NCI-H748 (cell line): ENCODE results near the gene MYBPC2.

Source experiments
- DNase-seq: peaks from one replicate; lab custom pipeline; 2025; ENCODE audit not compliant: unreplicated experiment; lab: John Stamatoyannopoulos, UW

The MYBPC2 gene

DNA sequence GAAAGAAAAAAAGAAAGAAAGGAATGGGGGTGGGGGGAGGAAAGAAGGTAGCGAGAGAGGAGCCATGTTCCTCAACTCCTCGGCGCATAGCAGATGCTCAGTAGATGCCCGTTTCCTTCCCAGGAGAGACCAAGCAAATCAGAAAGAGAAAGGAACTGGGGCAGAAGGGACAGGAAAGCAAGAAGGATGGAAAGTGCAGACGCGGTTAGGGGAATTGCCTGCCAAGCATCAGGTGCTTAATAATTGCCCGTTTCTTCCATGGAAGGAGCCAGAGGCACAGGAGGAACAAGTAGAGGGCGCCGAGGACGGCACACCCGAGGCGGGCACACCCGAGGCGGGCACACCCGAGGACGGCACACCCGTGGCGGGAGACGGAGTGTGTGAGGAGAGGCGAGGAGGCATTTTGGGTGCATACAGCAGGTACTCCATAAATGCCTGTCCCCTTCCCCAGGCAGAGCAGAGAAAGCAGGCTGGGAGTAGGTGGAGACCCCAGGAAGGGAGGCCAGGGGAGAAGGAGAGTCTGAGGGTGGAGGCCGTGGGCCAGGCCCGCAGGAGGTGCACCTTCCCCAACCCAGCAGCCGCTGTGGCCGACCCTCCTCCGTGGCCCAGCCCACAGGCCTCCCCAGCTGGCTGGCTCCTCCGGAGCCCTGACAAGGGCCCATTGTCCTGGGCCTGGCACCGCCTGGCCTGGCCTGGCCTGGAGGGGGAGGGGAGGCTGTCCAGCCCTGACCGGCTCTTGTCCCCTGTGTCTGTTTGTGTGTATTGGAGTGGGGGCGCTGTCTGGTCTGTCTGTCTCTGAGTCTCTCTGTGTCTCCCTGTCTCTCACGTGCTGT, 63.7 kb downstream of the MYBPC2 start:
- peak; percentile 39 for DNase-seq

DNA sequence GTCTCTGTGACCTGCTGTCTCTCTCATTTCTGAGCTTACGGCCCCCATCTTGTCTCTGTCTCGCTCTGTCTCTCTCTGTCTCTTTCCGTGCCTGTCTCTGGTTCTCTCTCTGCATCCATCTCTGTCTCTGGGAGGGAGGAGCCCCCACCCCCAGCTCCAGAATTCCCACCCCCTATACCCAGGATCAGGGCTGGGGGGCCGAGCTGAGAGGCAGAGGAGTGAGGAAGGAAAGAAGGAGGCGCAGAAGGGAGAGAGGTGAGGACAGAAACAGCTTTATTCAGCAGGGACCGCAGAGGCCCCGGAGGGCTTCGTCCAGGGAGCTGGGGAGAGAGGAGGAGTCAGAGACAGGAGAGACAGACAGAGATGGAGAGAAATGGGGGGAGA, 64.3 kb downstream of the MYBPC2 start:
- DNase-seq = no peak

DNA sequence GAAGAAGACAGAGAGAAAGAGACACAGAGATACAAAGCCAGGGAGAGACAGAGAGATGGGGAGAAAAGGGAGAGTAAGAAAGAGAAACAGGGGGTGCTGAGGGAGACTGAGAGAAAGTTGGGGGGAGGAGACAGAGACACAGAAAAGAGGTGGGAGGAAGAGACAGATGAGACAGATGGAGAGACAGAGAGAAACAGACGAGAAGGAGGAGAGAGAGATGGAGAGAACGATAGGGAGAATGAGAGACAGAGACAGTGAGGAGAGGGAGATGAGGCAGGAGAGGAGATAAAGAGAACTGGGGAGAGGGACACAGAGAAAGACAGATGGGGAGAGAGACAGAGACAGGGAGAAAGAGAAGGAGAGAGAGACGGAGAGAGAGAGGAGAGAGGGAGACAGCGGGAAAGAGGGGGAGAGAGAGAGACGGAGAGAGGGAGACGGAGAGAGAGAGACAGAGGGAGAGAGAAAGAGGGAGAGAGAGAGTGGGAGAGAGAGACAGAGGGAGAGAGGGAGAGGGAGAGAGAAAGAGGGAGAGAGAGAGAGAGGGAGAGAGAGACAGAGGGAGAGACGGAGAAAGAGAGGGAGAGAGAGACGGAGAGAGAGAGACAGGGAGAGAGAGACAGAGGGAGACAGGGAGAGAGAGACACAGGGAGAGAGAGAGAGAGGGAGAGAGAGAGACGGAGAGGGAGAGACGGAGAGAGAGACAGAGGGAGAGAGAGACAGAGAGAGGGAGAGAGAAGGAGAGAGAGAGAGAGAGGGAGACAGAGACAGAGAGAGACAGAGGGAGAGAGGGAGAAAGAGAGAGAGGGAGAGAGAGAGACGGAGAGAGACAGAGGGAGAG, 65.7 kb downstream of the MYBPC2 start:
- DNase-seq = no peak

DNA sequence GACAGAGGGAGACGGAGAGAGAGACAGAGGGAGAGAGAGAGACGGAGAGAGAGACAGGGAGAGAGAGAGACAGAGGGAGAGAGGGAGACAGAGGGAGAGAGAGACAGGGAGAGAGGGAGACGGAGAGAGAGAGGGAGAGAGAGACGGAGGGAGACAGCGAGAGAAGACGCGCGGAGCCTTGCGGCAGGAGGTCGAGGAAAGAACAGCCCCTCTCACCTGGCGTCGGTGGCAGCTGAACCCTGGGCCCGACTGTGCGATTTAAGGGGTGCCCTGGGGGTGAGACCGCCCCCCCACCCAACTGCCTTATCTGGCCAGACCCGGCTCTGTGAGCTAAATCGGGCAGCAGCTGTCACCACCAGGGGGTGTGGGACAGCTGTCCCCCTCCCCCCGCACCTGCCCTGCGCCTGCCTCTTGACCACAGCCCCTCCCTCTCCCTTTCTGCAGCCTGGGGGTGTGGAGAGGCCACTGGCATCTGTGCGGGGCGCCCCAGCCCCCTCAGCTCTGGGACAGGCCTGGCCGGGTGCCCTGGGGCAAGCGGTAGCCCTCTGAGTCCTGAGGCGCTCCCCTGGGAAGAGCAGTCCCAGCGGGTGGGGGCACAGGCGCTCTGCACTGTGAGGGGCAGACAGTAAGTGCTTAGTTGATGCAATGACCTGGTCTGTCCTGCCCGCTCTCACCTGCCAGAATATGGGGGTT, 67.5 kb downstream of the MYBPC2 start:
- peak; percentile 49 for DNase-seq

DNA sequence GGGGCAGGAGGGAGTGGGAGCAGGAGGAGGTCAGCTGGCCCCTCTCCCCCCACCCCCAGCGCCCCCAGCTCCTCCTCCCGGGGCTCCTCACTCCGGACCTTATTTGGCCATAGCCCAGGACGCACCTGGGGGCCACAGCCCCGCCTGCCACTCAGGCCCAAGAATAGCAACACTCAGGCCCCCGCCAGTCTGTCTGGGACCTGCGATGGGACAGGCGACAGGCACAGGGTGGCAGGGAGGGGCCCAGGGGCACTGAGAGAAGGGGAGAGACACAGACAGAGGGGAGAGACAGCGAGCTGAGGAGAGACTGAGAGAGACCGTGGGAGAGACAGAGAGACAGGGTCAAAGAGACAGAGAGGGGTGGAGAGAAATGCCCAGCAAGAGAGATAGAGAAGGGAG, 68.1 kb downstream of the MYBPC2 start:
- no peak for DNase-seq

DNA sequence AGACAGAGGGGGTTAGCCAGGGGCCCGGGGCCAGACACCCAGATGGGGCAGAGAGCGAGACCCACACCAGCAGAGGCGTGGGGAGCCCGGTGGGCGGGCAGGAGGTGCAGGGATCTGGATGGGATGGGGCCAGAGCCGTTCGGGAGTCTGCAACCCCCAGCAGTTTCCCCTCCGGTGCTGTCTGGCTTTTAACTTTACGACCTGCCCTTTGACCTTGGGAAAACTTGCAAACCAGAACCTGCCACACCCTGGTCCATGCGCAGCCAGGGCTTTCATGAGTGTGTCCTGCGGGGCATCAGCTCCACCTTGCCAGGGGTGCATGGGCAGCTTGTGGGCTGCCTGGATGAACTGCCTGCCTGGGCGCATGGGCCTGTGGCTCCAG, 68.5 kb downstream of the MYBPC2 start:
- DNase-seq = no peak

DNA sequence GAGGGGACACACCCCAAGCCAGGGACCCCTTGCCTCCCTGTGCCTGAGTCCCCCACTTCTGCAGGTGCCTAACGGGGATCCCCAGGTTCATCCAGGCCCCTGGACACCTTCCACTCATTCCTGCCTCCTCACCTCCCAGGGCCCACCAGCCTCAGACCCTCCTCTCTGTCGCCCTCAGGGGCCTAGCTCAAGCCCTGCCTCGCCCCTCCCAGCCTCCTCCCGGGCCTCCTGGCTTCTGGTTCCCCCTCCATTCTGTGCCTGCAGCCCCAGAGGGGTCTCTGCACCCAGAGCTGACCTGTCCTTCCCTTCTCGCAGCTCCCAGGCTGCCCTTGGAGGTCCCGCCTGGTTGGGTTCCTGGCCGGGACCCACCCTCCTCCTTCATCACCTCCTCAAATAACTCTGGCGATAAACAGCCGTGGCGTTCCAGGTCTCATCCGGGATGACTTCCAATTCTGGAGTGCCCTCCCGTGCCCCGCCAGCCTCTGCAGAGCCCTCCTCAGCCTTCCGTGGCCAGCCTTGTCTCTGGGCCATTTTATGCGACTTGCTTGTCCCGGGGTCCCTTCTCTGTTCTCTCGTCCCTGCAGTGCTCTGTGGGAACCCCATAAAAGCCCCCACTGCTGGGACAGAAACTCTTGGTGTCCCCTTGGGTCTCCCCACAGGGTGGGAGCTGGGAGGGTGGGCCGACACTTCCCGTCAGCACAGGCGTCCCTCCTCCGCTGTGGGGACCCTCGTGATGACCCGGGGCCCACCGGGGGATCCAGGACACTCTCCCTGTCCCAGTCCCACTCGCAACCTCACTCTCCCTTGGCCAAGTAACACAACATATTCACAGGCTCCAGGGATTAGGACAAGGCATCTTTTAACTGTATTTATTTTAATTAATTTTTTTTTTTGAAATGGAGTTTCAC, 69.1 kb downstream of the MYBPC2 start:
- DNase-seq = no peak

DNA sequence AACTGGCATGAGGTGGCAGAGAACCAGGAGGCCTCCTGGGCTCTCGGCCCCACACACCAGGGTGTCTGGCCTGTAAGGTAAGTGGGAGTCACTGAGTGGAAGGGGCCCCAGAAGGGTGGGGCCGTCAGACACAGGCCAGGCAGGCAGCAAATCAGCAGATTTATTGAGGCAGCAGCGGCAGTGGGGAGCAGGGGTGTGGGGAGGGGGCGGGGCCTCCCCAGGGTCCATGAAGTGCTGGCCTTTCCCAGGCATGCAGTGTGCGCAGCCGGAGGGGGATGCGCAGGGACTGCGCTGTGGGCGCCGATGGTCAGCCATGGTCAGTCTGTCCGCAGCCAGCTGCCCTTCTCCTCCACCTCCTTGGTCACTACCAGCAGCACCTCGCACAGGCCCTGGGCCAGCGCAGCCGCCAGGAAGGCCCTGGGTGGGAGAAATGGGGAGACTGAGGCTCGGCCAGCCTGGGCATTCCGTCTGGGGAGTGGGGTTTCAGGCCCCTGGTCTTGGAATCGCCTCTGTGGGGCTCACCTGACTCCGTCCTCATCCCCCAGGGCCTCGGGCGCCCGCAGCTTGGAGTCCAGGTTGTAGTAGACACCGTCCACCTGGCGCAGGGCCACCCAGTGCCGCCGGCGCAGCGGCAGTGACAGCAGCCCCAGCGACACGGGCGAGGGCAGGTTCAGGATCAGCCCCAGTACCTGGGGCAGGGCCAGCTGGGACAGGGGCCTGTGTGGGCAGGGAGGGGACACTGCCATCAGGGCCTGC, 73.3 kb downstream of the MYBPC2 start:
- DNase-seq = no peak

DNA sequence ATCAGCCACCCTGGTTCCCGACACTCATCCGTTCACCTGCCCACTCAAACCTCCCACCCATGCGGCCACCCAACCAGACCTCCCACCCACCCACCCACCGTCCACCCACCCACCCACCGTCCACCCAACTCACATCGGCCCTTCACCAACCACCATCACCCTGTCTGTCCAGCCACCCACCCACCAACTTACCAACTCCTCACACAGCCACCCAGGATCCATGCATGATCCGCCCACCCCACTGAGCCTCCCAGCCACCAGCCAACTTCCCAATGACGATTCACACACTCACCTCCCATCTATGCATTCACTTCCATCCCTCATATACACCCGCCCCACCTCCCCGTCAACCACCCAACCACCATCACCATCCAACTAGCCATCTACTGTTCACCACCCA, 74.0 kb downstream of the MYBPC2 start:
- DNase-seq = no peak

DNA sequence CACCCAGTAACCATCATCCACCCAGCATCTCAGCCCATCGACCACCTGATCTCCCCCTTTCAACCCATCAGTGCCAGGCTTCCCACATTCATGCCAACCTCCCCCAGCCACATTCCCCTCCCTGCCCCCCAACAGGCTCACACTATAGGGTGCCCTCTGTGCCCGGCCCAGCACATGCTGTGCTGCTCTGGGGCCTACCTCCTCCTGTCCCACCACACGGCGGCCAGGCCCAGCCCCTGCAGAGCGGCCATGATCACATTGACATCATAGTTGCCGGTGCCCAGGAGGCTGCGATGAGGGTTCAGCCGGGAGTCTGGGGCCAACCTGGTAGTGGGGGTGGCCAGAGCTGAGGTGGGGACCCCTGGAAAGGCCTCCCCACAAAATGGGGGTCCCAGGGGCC, 74.7 kb downstream of the MYBPC2 start:
- no peak for DNase-seq

DNA sequence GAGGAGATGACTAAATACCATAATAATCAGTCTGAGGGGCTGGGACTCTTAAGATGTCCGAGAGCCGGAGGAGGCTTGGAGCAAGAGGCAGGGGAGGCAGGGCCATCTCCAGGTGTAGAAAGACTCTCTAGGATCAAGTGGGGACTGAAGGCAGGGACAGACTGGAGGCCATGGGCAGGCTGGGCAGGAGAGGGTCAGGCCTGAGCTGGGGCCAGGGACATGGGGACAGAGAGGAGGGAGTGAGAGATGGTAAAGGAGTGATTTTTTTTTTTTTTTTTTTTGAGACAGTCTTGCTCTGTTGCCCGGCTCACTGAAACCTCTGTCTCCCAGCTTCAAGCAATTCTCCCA, 76.1 kb downstream of the MYBPC2 start:
- no peak for DNase-seq

DNA sequence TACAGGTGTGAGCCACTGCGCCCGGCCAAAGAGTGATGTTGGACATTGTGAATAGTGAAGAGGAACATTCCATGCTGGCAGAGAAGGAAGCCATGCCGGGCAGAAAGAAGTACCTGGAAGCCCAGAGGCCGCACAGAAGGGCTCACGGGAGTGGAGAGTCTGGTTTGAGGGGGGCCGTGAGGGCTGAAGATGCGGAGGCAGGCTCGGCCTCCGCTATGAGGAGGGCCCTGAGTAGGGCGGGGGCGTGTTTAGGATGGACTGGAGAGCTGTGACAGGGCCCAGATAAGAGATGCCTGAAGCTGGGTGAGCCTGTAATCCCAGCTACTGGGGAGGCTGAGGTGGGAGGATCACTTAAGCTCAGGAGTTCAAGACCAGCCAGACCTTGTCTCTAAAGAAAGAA, 76.7 kb downstream of the MYBPC2 start:
- DNase-seq = no peak

DNA sequence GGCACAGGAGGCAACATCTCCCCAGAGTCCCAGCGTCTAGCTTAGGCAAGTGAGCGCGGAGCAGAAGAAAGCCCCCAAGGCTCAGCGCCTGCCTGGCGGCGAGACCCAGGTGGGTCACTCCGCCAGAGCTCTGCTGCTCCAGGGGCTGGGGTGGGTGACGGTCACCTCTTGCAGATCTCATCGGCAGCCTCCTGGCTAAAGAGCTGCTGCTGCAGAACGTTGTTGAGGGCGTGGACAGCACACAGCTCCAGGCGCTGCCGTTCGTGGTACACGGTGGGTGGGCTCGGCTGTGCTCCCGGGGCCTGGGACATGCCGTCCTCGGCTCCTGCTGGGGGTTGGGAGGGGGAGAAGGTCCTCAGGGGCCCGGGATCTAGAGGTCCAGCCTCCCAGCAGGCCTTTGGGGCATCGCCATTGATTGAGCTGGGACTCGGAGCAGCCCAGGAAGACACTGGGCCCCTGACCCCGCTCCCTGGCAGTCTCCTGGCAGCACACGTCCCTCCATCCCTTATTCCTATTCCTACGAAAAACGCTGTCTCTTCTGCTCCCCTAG, 77.5 kb downstream of the MYBPC2 start:
- DNase-seq = peak; percentile 79

DNA sequence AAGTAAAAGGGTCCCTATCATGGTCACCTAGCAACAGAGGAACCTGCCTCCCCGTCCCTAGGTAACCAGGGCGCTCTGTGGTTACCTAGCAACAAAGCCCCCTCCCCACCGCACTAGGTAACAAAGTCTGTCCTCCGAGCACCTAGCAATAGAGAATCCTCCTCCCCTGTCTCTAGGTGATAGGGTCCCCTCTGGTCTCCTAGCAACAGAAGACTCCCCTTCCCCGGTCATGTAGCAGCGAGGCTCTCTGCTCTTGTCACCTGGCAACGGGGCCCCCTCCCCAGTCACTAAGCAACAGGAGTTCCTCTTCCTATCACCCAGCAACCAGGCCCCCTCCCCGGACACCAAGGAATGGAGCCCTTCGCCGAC, 78.0 kb downstream of the MYBPC2 start:
- peak; percentile 100 for DNase-seq

DNA sequence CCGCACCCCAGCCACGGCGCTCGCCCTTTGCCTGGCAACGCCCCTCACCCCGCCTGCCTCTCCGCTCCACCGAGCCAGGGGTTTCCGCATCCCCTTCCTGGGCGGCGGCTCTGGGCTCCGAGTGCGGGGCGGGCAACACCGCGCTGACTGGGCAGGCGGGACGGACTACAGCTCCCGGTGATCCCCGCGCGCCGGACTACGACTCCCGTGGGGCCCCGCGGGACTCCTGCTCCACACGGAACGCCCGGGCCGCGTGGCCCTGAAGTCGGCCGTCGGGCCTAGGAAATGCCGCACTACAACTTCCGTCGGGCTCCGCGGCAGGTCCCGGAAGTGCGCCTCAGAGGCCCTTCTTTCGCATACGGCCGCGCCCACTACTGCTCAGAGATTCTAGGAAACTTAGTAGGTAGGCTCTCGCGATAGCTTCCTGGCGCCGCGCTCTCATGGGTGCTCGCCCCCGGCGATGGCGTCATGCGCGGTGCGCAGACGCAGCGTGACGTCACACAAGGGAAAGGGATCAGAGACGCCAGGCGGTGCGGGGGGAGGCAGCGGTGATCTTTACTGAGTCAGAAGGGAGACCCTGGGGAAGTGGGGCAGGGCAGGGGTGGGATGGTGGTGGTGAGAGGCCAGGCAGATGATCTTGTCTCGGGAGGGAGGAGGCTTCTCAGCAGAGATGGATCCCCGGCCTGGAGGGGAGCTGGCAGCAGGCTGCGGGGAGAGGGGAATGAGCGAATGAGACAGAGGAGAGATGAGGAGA, 78.6 kb downstream of the MYBPC2 start, which contains the start of gene JOSD2:
Gene JOSD2, minus strand, starts transcription at position 123 of the 754 bp plus-strand sequence. CDS start 760 bp downstream, outside the sequence.
- DNase-seq = peak; percentile 100

DNA sequence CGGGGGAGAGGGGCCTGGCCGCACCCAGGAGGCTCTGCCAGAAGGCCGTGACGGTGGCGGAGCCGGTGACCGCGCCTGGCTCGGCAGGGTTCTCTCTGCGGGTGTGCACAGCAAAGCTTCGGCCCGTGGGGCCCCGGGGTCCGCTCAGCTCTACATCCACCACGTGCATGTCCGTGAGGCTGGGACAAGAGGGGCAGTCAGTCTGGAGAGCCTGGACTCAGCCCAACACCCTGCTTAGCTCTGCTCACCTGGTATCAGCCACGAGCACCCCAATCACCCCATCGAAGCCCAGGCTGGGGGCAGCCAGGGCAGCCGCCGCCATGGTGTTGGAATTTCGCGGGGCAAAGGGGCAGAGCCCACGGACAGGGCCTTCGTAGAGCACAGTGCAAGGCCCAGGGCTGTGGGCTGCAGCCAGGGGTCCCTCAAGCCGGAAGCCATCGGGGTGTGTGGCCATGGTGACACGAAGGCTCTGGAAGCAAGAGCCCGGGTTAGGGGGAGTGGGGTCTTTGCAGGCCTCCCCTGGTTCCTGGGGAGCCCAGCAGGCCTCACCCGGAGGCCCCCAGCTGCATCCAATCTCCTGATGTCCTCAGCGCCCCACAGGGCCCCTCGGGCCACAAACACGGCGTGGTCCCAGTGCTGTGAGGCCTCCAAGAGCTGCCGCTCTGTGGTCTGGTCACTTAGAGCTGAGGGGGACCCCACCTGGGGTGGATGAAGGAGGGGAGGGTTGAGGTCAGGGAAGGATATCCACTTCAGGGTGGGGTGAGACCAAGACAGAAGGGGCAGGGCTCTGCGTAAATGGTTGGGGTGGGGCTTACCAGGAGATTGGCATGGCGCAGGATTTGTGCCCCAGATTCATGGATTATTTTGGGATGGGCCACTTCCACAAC, 79.7 kb downstream of the MYBPC2 start:
- DNase-seq = no peak

DNA sequence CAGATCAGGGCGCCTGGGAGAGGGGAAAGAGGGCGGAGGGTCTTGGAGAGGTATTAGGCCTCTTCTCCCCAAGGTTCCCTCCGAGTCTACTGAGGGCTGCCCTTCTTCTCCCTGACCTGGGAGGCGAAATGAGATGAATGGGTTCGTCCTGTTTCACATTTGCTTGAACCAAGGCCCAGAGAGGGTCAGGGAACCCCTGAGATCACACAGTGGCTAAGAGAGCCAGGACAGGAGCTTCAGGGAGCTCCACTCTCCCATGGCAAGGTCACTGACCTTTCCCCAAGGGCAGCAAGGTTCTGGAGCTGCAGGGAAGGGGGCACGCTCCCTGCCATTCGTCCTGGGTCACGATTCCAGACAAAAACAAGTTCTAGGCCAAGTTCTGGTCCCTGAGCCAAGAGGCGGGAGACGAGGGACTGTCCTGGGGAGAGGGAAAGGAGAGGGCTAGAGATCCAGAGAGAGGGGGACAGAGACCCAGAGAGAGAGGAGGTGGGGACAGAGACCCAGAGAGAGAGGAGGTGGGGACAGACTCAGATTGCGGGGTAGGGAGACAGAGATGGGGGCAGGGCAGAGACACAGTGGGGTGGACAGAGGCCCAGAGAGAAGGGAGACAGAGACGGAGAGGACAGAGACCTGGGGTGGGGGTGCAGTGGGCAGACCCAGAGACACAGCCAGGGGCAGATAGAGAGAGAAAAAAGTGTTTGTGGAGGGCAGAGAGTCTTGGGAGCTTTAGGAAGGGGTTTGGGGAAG, 80.5 kb downstream of the MYBPC2 start:
- DNase-seq = no peak
